HCT116 (cell line): ENCODE data around the gene SFXN1. TPM values are rescaled to one million over a fixed set of nuclear protein-coding genes. Genes with fewer than 3 reads are reported as not detected.

Source experiments
- ATAC-seq: fragments of 200-7000 bp; cut with Tn5 transposase; 2 replicates; pipeline ENCODE4 v1.9.1; 2020; ENCODE audit warnings: mild to moderate bottlenecking, moderate library complexity
- BruUV-seq: library from RNA; stranded (reverse); fragments of 400-500 nt; replicated peaks from 2 replicates; lab custom pipeline; 2021; lab: Mats Ljungman, UMichigan
- CTCF ChIA-PET: fragments of 300-600 bp; sonication (Branson Sonifier 250); formaldehyde crosslinking; loops from one replicate; lab custom pipeline; 2021; ENCODE audit warnings: antibody characterized with exemption; lab: Charles Lee
- POLR2A ChIA-PET: fragments of 300-600, 350-600 bp; sonication (Branson Sonifier 250); formaldehyde crosslinking; loops from one replicate; lab custom pipeline; 2021; ENCODE audit warnings: antibody characterized with exemption; lab: Charles Lee
- RAD21 ChIA-PET, 2 experiments: fragments of 300-600 bp; sonication (Branson Sonifier 250); formaldehyde crosslinking; loops; one replicate each; lab custom pipeline; 2023; ENCODE audit warnings: low total read pairs in 2 of 2; ENCODE audit not compliant: uncharacterized antibody in 2 of 2, unreplicated experiment in 2 of 2, low non-redundant PET in 1 of 2; lab: Charles Lee
- DNase-seq: peaks from one replicate; pipeline ENCODE4 v3.0.0-alpha.2; 2010; ENCODE audit warnings: low read depth, low spot score
- H2AFZ ChIP-seq: fragments of 200-600 bp; shearing (Covaris generic), sonication (generic); 2 replicates; pipeline ENCODE4 v1.6.1; 2017; ENCODE audit warnings: low read depth, mixed run types, mixed read lengths, antibody characterized with exemption, low read length; ENCODE audit not compliant: poor library complexity, severe bottlenecking
- H3K27ac ChIP-seq: 2 replicates; pipeline ENCODE4 v1.5.1; 2012; ENCODE audit warnings: low read depth, low read length
- H3K27me3 ChIP-seq: fragments of 200-600 bp; sonication (generic); 2 replicates; pipeline ENCODE4 v1.6.1; 2016; ENCODE audit warnings: mixed run types, low read length, mixed read lengths; ENCODE audit not compliant: insufficient read depth
- H3K36me3 ChIP-seq, 2 experiments: fragments of 200-500 bp in 1 of 2; fragments of 200-600 bp in 1 of 2; sonication (Bioruptor generic) in 1 of 2; sonication (generic) in 1 of 2; 2 replicates each; pipeline versions ENCODE4 v1.5.1 to v1.6.1; 2014 to 2016; ENCODE audit warnings: low read length in 2 of 2, inconsistent platforms in 1 of 2, mixed read lengths in 1 of 2, mixed run types in 1 of 2; ENCODE audit not compliant: insufficient read depth in 2 of 2, control insufficient read depth in 1 of 2
- H3K4me1 ChIP-seq, 2 experiments: fragments of 200-600 bp in 1 of 2; sonication (generic) in 1 of 2; 2 replicates each; pipeline versions ENCODE4 v1.5.1 to v1.6.1; 2012 to 2017; ENCODE audit warnings: low read length in 2 of 2, inconsistent platforms in 1 of 2, mild to moderate bottlenecking in 1 of 2, mixed read lengths in 1 of 2, mixed run types in 1 of 2, moderate library complexity in 1 of 2; ENCODE audit not compliant: insufficient read depth in 2 of 2, control insufficient read depth in 1 of 2
- H3K4me2 ChIP-seq: fragments of 200-600 bp; sonication (generic); 2 replicates; pipeline ENCODE4 v1.6.1; 2017; ENCODE audit warnings: mixed run types, low read length, mixed read lengths
- H3K4me3 ChIP-seq, 2 experiments: fragments of 200-600 bp in 1 of 2; sonication (generic) in 1 of 2; replicated peaks in 1 of 2; 2 replicates each; pipeline ENCODE4 v1.5.1; 2011 to 2016; ENCODE audit warnings: low read length in 2 of 2, control low read depth in 1 of 2, low read depth in 1 of 2, mild to moderate bottlenecking in 1 of 2, mixed read lengths in 1 of 2, mixed run types in 1 of 2
- H3K79me2 ChIP-seq: fragments of 200-600 bp; sonication (generic); 2 replicates; pipeline ENCODE4 v1.6.1; 2017; ENCODE audit warnings: mild to moderate bottlenecking, mixed run types, low read length, moderate library complexity, mixed read lengths; ENCODE audit not compliant: insufficient read depth
- H3K9ac ChIP-seq: fragments of 200-600 bp; sonication (generic); 2 replicates; pipeline ENCODE4 v1.6.1; 2016; ENCODE audit warnings: low read length, mixed read lengths
- H3K9me2 ChIP-seq: fragments of 200-600 bp; sonication (generic), shearing (Covaris generic); 2 replicates; pipeline ENCODE4 v1.6.1; 2017; ENCODE audit warnings: mixed run types, mild to moderate bottlenecking, moderate library complexity; ENCODE audit not compliant: insufficient read depth
- H3K9me3 ChIP-seq, 2 experiments: fragments of 200-500 bp in 1 of 2; fragments of 200-600 bp in 1 of 2; sonication (Bioruptor generic) in 1 of 2; sonication (generic) in 1 of 2; 2 replicates each; pipeline ENCODE4 v1.6.1; 2014 to 2017; ENCODE audit warnings: low read length in 2 of 2, mixed read lengths in 2 of 2, inconsistent platforms in 1 of 2, low read depth in 1 of 2, mild to moderate bottlenecking in 1 of 2, mixed run types in 1 of 2, moderate library complexity in 1 of 2; ENCODE audit not compliant: control insufficient read depth in 1 of 2, insufficient read depth in 1 of 2
- H4K20me1 ChIP-seq: fragments of 200-600 bp; sonication (generic), shearing (Covaris generic); 2 replicates; pipeline ENCODE4 v1.6.1; 2017; ENCODE audit warnings: mixed run types, mild to moderate bottlenecking, moderate library complexity; ENCODE audit not compliant: insufficient read depth
- CBX3 ChIP-seq: IDR thresholded peaks from 2 replicates; pipeline ENCODE4 v1.6.1; 2012; ENCODE audit warnings: low read depth
- CEBPB ChIP-seq: IDR thresholded peaks from 2 replicates; pipeline ENCODE4 v1.6.1; 2012; ENCODE audit warnings: low read depth
- EZH2 ChIP-seq: fragments of 200-600 bp; sonication (generic); IDR thresholded peaks from 2 replicates; pipeline ENCODE4 v1.6.1; 2017; ENCODE audit warnings: antibody characterized with exemption, mixed run types
- FOSL1 ChIP-seq: IDR thresholded peaks from 2 replicates; pipeline ENCODE4 v1.6.1; 2012; ENCODE audit warnings: low read depth
- JUND ChIP-seq: IDR thresholded peaks from 2 replicates; pipeline ENCODE4 v1.6.1; 2012
- SP1 ChIP-seq: IDR thresholded peaks from 2 replicates; pipeline ENCODE4 v1.6.1; 2012; ENCODE audit warnings: low read depth
- SRF ChIP-seq: IDR thresholded peaks from 2 replicates; pipeline ENCODE4 v1.6.1; 2012; ENCODE audit warnings: low read depth
- ZFX ChIP-seq: fragments of 450-650 bp; IDR thresholded peaks from 2 replicates; pipeline ENCODE4 v1.6.1; 2017
- ZNF274 ChIP-seq: fragments of 200-500 bp; sonication (Bioruptor generic); IDR thresholded peaks from 2 replicates; pipeline ENCODE4 v1.6.1; 2014; ENCODE audit warnings: mild to moderate bottlenecking, low read depth, low read length, inconsistent platforms
- intact Hi-C: fragments of 100-400 bp; cut with micrococcal nuclease; formaldehyde crosslinking; loops from 2 replicates; pipeline ENCODE4 v1.10.0; 2022
- total RNA-seq: library from RNA; stranded (reverse); gene quantifications from one replicate; pipeline ENCODE4 v1.2.1, GENCODE V29; 2021; ENCODE audit not compliant: unreplicated experiment
- TF ChIP-seq, protein P1 (sequence below): IDR thresholded peaks from 2 replicates; pipeline ENCODE4 v1.6.1; 2012
- TF ChIP-seq, protein P2 (sequence below): IDR thresholded peaks from 2 replicates; pipeline ENCODE4 v1.6.1; 2012

The SFXN1 gene
- total RNA-seq, 1 experiment from 2014 or later, result 145 TPM

DNA sequence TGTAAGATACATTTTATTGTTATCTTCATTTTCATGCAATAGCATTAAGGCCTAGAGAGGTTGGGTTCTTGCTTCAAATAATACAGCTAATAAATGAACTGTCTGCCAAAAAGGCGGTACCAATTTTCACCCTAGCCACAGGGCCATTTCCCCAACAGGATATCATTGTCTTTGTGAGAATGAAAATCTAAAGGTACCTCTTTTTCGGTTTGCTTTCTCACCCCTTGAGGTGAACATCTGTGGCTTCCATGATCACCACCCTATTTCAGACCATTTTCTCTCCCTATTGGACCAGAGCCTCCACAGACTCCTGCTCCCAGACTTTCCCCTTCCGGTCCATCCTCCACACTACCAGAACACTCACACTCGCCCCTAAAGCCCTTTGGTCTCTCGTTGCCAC, 60.2 kb downstream of the SFXN1 start:
- no peaks in the 10 kb centered on the region for H4K20me1 ChIP-seq
- H3K4me2 ChIP-seq, result no peak overlapping the region
- POLR2A ChIA-PET, result no interaction called here
- no TSS peak for BruUV-seq
- no peaks in the 10 kb centered on the region for H3K79me2 ChIP-seq
- ATAC-seq (no peak), DNase-seq (no peak)
- no peak overlapping the region for H3K4me3 ChIP-seq
- no peaks in the 10 kb centered on the region for H3K9me3 ChIP-seq
- peaks cover 0 to 5% of the 10 kb centered on the region in 2 experiments; a peak in 1 of 4 replicates for H3K4me1 ChIP-seq
- no peak overlapping the region for H3K9ac ChIP-seq
- no peak overlapping the region for H3K27ac ChIP-seq
- H3K27me3 ChIP-seq, result no peaks in the 10 kb centered on the region
- RAD21 ChIA-PET, result no interaction called here
- TF ChIP-seq, protein P1, sequence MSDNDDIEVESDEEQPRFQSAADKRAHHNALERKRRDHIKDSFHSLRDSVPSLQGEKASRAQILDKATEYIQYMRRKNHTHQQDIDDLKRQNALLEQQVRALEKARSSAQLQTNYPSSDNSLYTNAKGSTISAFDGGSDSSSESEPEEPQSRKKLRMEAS, result no peak
- no peak for TF ChIP-seq EZH2
- no peak for TF ChIP-seq CEBPB
- no peak for TF ChIP-seq JUND
- no peak for TF ChIP-seq CBX3
- TF ChIP-seq ZNF274, result no peak
- no peak for TF ChIP-seq ZFX
- TF ChIP-seq SRF, result no peak
- TF ChIP-seq, protein P2, sequence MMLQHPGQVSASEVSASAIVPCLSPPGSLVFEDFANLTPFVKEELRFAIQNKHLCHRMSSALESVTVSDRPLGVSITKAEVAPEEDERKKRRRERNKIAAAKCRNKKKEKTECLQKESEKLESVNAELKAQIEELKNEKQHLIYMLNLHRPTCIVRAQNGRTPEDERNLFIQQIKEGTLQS, result no peak
- no peaks in the 10 kb centered on the region for H3K9me2 ChIP-seq
- CTCF ChIA-PET, result interaction anchor here (1.7 kb wide), 1 partner anchor 180 kb away, joined by 6 read pairs; no protein-coding TSS in a partner anchor
- no peak overlapping the region for H2AFZ ChIP-seq
- intact Hi-C loops, result no loop called here
- H3K36me3 ChIP-seq, result no peaks in the 10 kb centered on the region

DNA sequence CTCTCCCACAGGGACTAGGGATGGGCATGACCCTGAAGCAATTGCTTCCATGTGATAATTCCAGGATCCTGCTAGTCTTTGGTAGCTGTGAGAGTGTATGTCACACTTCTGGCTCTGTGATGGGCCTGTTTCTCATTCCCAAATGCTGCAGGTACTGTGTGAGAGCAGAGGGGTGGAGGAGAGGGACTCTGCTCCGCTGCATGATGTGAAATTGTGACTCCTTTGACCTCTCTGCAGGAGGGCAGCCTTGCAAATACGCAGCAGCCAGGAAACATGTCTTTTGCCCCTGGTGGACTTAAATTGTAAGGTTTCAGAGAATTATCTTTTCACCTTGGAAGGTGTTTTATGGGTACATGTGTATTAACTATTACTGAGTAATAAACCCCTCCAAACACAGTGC, 61.6 kb downstream of the SFXN1 start:
- ChIA-PET CTCF (no interaction called here), POLR2A (no interaction called here), RAD21 (no interaction called here)
- DNase-seq (no peak), ATAC-seq (no peak)
- no peaks in the 10 kb centered on the region for H3K36me3 ChIP-seq
- H3K79me2 ChIP-seq, result no peaks in the 10 kb centered on the region
- H3K4me1 ChIP-seq, result no peaks in the 10 kb centered on the region
- H3K27ac ChIP-seq, result no peak overlapping the region
- H3K4me3 ChIP-seq, result no peak overlapping the region
- no peaks in the 10 kb centered on the region for H3K27me3 ChIP-seq
- TF ChIP-seq FOSL1 (no peak), ZNF274 (no peak), SP1 (no peak)
- TF ChIP-seq, protein P1, result no peak
- H3K4me2 ChIP-seq, result no peak overlapping the region
- no TSS peak for BruUV-seq
- H3K9ac ChIP-seq, result no peak overlapping the region
- no peak overlapping the region for H2AFZ ChIP-seq
- H3K9me2 ChIP-seq, result no peaks in the 10 kb centered on the region
- H3K9me3 ChIP-seq, result no peaks in the 10 kb centered on the region
- intact Hi-C loops, result no loop called here
- H4K20me1 ChIP-seq, result no peaks in the 10 kb centered on the region
